HG03354 (cell line): ENCODE results near the gene PCDHGA8.
"Not testable (repeated sequence)": the region's sequence is repeated elsewhere in the genome, so short reads cannot be mapped to it uniquely, and the experiment has no call there.

Experiments
- ATAC-seq: cut with Tn5 transposase; IDR thresholded peaks from one replicate; pipeline ENCODE4 v1.9.1; 2021; ENCODE audit warnings: mild to moderate bottlenecking; ENCODE audit not compliant: unreplicated experiment, poor library complexity, severe bottlenecking

PCDHGA8 gene

DNA sequence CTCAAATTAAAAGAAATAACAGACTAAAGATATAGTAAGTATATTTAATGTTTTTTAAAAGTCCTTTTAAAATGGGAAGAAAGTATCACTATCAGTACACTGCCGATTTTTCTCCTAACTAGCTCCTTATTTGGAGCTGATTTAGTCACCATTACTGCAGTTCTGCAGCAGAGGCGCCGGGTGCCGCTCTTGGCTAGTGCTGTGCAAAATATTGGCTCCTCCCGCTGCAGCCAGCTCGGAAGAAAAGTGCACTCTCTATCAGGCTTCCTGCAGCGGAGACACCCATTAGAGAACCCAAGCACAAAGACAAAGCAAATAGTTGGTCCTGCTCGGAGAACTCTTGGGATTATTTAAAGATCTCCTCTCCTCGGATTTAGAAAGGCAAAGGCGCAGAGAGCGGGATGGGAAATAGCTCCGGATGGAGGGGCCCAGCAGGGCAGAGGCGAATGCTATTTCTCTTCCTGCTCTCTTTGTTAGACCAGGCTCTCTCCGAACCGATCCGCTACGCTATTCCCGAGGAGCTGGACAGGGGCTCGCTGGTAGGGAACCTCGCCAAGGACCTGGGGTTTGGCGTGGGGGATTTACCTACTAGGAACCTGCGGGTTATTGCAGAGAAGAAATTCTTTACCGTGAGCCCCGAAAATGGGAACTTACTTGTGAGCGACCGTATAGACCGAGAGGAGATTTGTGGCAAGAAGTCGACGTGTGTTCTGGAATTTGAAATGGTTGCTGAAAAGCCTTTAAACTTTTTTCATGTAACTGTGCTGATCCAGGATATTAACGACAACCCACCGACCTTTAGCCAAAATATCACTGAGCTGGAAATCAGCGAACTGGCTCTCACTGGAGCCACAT is 22.2 kb upstream of the PCDHGA8 start, which contains the start of gene PCDHGB3:
TSS of gene PCDHGB3 (plus strand) at position 249 of the 855 bp plus-strand sequence. CDS start at position 402, 153 bp downstream.
- ATAC-seq, result peak; percentile 69

DNA sequence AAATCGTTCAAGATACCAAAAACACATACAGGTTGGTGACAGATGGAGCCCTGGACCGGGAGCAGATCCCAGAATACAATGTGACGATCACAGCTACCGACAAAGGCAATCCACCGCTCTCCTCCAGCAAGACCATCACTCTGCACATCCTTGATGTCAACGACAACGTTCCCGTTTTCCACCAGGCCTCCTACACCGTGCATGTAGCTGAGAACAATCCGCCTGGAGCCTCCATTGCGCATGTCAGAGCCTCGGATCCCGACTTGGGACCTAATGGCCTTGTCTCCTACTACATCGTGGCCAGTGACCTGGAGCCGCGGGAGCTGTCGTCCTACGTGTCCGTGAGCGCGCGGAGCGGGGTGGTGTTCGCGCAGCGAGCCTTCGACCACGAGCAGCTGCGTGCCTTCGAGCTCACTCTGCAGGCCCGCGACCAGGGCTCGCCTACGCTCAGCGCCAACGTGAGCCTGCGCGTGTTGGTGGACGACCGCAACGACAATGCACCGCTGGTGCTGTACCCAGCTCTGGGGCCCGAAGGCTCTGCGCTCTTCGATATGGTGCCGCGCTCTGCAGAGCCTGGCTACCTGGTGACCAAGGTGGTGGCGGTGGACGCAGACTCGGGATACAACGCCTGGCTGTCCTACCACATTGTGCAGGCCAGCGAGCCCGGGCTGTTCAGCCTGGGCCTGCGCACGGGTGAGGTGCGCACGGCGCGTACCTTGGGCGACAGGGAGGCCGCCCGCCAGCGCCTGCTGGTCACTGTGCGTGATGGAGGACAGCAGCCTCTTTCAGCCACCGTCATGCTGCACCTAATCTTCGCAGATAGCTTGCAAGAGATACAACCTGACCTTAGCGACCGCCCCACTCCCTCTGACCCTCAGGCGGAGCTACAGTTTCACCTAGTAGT is 20.6 kb upstream of the PCDHGA8 start:
- ATAC-seq, result no peak

DNA sequence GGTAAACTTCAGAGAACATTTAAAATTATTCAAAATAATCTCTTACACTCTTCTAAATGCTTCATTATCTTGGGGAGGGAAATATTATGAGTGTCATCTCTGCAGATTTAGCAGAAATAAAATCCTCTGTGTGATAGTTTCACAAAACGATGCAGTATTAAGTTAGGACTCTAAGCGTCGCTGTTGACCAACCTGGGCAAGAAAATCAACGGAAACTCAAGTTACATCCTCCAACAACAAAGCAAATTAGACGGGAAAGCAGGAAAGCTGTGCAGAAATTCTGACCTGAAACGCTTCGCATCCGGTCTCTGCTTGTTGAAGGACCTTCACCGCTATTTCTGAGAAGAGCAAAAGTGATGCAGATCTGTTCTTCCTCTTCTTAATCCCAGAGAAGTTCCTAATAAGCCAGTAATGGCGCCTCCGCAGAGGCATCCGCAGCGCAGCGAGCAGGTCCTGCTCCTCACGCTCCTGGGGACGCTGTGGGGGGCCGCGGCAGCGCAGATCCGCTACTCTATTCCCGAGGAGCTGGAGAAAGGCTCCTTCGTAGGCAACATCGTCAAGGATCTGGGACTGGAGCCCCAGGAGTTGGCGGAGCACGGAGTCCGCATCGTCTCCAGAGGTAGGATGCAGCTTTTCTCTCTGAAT is 18.6 kb upstream of the PCDHGA8 start, which contains the start of gene PCDHGA6:
TSS of gene PCDHGA6 (plus strand) at position 219 of the 645 bp plus-strand sequence. CDS start at position 412, 193 bp downstream.
- ATAC-seq, result no peak

DNA sequence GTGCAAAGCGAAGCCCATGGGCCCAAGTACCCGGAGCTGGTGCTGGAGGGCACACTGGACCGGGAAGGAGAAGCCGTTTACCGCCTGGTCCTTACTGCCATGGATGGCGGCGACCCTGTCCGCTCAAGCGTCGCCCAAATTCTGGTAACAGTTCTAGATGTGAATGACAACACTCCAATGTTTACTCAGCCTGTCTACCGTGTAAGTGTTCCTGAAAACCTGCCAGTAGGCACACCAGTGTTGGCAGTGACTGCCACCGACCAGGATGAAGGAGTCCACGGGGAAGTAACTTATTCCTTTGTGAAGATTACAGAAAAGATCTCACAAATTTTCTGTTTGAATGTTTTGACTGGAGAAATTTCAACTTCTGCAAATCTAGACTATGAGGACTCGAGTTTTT is 17.8 kb upstream of the PCDHGA8 start:
- ATAC-seq, result no peak

DNA sequence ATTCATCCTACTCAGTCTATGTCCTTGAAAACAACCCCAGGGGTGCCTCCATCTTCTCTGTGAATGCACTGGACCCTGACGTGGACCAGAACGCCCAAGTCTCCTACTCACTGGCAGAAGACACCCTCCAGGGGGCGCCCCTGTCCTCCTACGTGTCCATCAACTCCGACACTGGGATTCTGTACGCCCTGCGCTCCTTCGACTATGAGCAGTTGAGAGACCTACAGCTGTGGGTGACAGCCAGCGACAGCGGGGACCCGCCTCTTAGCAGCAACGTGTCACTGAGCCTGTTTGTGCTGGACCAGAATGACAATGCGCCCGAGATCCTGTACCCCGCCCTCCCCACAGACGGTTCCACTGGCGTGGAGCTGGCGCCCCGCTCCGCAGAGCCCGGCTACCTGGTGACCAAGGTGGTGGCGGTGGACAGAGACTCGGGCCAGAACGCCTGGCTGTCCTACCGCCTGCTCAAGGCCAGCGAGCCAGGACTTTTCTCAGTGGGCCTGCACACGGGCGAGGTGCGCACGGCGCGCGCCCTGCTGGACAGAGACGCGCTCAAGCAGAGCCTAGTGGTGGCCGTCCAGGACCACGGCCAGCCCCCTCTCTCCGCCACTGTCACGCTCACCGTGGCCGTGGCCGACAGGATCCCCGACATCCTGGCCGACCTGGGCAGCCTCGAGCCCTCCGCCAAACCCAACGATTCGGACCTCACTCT is 16.8 kb upstream of the PCDHGA8 start:
- not testable (repeated sequence) for ATAC-seq

DNA sequence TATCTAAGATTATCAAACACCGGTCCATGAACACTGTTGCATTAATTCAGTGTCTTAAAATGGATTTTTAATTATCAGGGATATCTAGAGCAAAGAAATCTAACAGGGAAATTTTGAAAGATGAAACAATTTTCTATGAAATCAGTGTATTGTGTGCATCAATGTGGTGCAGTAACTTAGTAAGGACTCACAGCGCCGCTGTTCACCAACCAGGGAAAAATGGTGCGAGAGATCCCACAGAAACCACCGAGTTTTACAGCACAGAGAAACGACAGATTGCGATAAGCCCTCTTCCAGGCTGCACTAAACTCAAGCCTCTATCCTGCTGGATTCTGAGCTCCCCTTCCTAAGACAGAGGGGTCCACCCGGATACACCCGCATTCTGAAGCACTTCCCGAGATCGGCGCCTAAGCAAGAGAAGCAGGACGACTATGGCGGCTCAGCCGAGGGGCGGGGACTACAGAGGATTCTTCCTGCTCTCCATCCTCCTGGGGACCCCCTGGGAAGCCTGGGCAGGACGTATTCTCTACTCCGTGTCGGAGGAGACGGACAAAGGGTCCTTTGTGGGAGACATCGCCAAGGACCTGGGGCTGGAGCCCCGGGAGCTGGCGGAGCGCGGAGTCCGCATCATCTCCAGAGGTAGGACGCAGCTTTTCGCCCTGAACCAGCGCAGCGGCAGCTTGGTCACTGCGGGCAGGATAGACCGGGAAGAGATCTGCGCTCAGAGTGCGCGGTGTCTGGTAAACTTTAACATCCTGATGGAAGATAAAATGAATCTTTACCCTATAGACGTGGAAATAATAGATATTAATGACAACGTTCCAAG is 9.8 kb upstream of the PCDHGA8 start, which contains the start of gene PCDHGA7:
TSS of gene PCDHGA7 (plus strand) at position 274 of the 826 bp plus-strand sequence. CDS start at position 432, 158 bp downstream.
- ATAC-seq, result no peak

DNA sequence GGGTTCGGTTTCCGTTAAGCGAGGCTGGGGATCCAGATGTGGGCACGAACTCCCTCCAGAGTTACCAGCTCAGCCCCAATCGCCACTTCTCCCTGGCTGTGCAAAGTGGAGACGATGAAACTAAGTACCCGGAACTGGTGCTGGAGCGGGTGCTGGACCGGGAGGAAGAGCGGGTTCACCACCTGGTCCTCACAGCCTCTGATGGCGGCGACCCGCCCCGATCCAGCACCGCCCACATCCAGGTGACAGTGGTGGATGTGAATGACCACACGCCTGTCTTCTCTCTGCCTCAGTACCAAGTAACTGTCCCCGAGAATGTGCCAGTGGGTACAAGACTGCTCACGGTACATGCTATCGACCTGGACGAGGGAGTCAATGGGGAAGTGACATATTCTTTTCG is 9.1 kb upstream of the PCDHGA8 start:
- no peak for ATAC-seq

DNA sequence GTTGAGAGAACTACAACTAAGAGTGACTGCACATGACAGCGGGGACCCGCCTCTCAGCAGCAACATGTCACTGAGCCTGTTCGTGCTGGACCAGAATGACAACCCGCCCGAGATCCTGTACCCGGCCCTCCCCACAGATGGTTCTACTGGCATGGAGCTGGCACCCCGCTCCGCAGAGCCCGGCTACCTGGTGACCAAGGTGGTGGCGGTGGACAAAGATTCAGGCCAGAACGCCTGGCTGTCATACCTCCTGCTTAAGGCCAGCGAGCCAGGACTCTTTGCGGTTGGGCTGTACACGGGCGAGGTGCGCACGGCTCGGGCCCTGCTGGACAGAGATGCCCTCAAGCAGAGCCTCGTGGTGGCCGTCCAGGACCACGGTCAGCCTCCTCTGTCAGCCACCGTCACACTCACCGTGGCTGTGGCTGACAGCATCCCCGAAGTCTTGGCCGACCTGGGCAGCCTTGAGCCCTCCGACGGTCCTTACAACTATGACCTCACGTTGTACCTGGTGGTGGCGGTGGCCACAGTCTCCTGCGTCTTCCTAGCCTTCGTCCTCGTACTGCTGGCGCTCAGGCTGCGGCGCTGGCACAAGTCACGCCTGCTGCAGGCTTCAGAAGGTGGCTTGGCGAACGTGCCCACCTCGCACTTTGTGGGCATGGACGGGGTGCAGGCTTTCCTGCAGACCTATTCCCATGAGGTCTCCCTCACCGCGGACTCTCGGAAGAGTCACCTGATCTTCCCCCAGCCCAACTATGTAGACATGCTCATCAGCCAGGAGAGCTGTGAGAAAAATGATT is 7.8 kb upstream of the PCDHGA8 start:
- ATAC-seq, result no peak

DNA sequence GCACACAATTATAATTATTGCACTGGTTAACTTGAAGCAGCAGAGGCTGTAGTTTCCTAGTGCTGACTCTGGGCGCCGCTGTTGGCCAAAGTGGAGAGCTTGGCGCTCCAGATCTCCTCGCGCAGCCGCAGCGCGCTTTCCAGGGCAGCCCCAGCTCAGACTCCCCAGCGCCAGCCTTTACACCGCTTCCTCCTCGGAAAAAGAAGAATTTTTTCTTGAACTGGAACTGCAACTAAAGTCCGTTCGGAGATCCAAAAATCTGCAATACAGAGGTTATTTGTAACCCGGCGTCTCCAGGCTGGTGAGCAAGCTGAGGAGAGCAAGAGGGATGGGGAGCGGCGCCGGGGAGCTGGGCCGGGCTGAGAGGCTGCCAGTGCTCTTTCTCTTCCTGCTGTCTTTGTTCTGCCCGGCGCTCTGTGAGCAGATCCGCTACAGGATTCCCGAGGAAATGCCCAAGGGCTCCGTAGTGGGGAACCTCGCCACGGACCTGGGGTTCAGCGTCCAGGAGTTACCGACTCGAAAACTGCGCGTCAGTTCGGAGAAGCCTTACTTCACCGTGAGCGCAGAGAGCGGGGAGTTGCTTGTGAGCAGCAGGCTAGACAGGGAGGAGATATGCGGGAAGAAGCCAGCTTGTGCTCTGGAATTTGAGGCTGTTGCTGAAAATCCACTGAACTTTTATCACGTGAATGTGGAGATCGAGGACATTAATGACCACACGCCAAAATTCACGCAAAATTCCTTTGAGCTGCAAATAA is 4.7 kb upstream of the PCDHGA8 start, which contains the start of gene PCDHGB4:
TSS of gene PCDHGB4 (plus strand) at position 142 of the 755 bp plus-strand sequence. CDS start at position 329, 187 bp downstream.
- ATAC-seq, result peak; percentile 98

DNA sequence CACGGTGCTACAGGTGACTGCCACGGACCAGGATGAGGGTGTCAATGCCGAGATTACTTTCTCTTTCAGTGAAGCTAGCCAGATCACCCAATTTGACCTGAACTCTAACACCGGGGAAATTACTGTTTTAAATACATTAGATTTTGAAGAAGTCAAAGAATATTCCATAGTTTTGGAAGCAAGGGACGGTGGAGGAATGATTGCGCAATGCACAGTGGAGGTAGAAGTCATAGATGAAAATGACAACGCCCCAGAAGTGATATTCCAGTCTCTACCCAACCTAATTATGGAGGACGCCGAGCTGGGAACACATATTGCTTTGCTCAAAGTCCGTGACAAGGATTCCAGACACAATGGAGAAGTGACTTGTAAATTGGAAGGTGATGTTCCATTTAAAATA is 3.8 kb upstream of the PCDHGA8 start:
- ATAC-seq, result no peak

DNA sequence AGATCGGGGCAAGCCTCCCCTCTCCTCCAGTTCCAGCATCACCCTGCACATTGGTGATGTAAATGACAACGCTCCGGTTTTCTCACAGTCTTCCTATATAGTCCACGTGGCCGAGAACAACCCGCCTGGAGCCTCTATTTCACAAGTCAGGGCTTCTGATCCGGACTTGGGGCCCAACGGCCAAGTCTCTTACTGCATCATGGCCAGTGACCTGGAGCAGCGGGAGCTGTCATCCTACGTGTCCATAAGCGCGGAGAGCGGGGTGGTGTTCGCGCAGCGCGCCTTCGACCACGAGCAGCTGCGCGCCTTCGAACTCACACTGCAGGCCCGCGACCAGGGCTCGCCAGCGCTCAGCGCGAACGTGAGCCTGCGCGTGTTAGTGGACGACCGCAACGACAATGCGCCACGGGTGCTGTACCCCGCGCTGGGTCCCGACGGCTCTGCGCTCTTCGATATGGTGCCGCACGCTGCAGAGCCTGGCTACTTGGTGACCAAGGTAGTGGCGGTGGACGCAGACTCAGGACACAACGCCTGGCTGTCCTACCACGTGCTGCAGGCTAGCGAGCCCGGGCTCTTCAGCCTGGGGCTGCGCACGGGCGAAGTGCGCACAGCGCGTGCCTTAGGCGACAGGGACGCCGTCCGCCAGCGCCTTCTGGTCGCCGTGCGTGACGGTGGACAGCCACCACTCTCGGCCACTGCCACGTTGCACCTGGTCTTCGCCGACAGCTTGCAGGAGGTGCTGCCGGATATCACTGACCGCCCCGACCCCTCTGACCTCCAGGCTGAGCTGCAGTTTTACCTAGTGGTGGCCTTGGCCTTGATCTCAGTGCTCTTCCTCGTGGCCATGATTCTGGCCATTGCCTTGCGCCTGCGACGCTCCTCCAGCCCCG is 3.0 kb upstream of the PCDHGA8 start:
- no peak for ATAC-seq

DNA sequence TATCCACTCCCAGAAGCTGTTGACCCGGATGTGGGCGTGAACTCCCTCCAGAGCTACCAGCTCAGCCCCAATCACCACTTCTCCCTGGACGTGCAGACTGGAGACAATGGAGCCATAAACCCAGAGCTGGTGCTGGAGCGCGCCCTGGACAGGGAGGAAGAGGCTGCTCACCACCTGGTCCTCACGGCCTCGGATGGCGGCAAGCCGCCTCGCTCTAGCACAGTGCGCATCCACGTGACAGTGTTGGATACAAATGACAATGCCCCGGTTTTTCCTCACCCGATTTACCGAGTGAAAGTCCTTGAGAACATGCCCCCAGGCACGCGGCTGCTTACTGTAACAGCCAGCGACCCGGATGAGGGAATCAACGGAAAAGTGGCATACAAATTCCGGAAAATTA is 834 bp downstream of the PCDHGA8 start:
- ATAC-seq, result no peak

DNA sequence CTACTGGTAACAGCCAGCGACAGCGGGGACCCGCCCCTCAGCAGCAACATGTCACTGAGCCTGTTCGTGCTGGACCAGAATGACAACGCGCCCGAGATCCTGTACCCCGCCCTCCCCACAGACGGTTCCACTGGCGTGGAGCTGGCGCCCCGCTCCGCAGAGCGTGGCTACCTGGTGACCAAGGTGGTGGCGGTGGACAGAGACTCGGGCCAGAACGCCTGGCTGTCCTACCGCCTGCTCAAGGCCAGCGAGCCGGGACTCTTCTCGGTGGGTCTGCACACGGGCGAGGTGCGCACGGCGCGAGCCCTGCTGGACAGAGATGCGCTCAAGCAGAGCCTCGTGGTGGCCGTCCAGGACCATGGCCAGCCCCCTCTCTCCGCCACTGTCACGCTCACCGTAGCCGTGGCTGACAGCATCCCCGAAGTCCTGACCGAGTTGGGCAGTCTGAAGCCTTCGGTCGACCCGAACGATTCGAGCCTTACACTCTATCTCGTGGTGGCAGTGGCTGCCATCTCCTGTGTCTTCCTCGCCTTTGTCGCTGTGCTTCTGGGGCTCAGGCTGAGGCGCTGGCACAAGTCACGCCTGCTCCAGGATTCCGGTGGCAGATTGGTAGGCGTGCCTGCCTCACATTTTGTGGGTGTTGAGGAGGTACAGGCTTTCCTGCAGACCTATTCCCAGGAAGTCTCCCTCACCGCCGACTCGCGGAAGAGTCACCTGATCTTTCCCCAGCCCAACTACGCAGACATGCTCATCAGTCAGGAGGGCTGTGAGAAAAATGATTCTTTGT is 2.2 kb downstream of the PCDHGA8 start:
- not testable (repeated sequence) for ATAC-seq

DNA sequence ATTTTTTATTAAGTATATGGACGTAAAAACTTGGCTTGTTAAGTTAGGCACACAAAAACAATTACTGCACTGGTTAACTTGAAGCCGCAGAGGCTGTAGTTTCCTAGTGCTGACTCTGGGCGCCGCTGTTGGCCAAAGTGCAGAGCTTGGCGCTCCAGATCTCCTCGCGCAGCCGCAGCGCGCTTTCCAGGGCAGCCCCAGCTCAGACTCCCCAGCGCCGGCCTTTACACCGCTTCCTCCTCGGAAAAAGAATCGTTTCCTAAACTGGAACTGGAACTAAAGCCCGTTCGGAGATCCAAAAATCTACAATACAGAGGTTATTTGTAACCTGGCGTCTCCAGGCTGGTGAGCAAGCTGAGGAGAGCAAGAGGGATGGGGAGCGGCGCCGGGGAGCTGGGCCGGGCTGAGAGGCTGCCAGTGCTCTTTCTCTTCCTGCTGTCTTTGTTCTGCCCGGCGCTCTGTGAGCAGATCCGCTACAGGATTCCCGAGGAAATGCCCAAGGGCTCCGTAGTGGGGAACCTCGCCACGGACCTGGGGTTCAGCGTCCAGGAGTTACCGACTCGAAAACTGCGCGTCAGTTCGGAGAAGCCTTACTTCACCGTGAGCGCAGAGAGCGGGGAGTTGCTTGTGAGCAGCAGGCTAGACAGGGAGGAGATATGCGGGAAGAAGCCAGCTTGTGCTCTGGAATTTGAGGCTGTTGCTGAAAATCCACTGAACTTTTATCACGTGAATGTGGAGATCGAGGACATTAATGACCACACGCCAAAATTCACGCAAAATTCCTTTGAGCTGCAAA is 5.5 kb downstream of the PCDHGA8 start, which contains the start of gene PCDHGB5:
TSS of gene PCDHGB5 (plus strand) at position 192 of the 796 bp plus-strand sequence. CDS start at position 373, 181 bp downstream.
- peak; percentile 93 for ATAC-seq
